KMS-11 (cell line): Measurements from ENCODE around the gene ABHD4.

Experiments used
- H2AFZ ChIP-seq: fragments of 200-600 bp; sonication (generic); 2 replicates; pipeline ENCODE4 v1.6.1; 2016; ENCODE audit warnings: antibody characterized with exemption, mixed run types, low read depth
- H3K27ac ChIP-seq: fragments of 200-600 bp; sonication (generic); 2 replicates; pipeline ENCODE4 v1.6.1; 2016; ENCODE audit warnings: mild to moderate bottlenecking, mixed run types
- H3K27me3 ChIP-seq: fragments of 200-600 bp; sonication (generic); 2 replicates; pipeline ENCODE4 v1.6.1; 2017; ENCODE audit warnings: mild to moderate bottlenecking, low read depth, mixed run types, moderate library complexity; ENCODE audit not compliant: insufficient read depth
- H3K36me3 ChIP-seq: fragments of 200-600 bp; sonication (generic); 2 replicates; pipeline ENCODE4 v1.6.1; 2017; ENCODE audit warnings: mild to moderate bottlenecking, mixed run types; ENCODE audit not compliant: insufficient read depth
- H3K4me1 ChIP-seq: fragments of 200-600 bp; sonication (generic); 2 replicates; pipeline ENCODE4 v1.6.1; 2016; ENCODE audit warnings: mild to moderate bottlenecking, low read depth, mixed run types; ENCODE audit not compliant: poor library complexity, severe bottlenecking
- H3K4me2 ChIP-seq: fragments of 200-600 bp; sonication (generic); 2 replicates; pipeline ENCODE4 v1.7.0; 2016; ENCODE audit warnings: mild to moderate bottlenecking, mixed run types
- H3K4me3 ChIP-seq: fragments of 200-600 bp; sonication (generic); IDR thresholded peaks from 2 replicates; pipeline ENCODE4 v1.6.1; 2017; ENCODE audit warnings: low read depth, low read length, mixed read lengths; ENCODE audit not compliant: insufficient read depth
- H3K79me2 ChIP-seq: fragments of 200-600 bp; sonication (generic); 2 replicates; pipeline ENCODE4 v1.6.1; 2016; ENCODE audit warnings: low read depth, mixed run types; ENCODE audit not compliant: insufficient read depth
- H3K9ac ChIP-seq: fragments of 200-600 bp; sonication (generic); 2 replicates; pipeline ENCODE4 v1.6.1; 2016; ENCODE audit warnings: mild to moderate bottlenecking, mixed run types
- H4K20me1 ChIP-seq: fragments of 200-600 bp; sonication (generic); 2 replicates; pipeline ENCODE4 v1.6.1; 2016; ENCODE audit warnings: mild to moderate bottlenecking, mixed run types; ENCODE audit not compliant: insufficient read depth
- CTCF ChIP-seq: fragments of 200-600 bp; sonication (generic); conservative IDR thresholded peaks from 2 replicates; pipeline ENCODE4 v1.6.1; 2017; ENCODE audit warnings: low read depth, mild to moderate bottlenecking, antibody characterized with exemption, low read length, moderate library complexity, mixed read lengths

ABHD4 gene

DNA sequence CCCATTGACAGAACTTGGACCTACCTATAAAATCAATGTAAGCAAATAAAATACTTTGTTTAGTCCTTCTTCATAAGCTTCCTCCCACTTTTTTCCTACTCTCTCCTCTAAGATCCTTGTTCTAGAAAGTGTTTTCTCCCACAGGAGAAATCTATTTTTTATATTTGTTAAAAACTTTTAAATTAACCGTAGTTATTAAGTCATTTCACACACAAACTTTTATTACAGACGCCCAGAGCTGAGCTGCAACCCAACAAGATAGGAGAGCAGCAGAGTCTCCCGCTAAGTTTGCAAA lies 36.8 kb upstream of the ABHD4 start:
- Histone ChIP-seq H3K27me3 (no peaks in the 10 kb centered on the region), H3K4me1 (peaks cover 90% of the 10 kb centered on the region), H2AFZ (no peak overlapping the region), H3K4me3 (no peak overlapping the region), H3K27ac (peak overlapping the region; percentile 97), H4K20me1 (no peaks in the 10 kb centered on the region), H3K36me3 (no peaks in the 10 kb centered on the region), H3K79me2 (no peaks in the 10 kb centered on the region), H3K4me2 (peak overlapping the region; percentile 99), H3K9ac (no peak overlapping the region)
- TF ChIP-seq CTCF: no peak

DNA sequence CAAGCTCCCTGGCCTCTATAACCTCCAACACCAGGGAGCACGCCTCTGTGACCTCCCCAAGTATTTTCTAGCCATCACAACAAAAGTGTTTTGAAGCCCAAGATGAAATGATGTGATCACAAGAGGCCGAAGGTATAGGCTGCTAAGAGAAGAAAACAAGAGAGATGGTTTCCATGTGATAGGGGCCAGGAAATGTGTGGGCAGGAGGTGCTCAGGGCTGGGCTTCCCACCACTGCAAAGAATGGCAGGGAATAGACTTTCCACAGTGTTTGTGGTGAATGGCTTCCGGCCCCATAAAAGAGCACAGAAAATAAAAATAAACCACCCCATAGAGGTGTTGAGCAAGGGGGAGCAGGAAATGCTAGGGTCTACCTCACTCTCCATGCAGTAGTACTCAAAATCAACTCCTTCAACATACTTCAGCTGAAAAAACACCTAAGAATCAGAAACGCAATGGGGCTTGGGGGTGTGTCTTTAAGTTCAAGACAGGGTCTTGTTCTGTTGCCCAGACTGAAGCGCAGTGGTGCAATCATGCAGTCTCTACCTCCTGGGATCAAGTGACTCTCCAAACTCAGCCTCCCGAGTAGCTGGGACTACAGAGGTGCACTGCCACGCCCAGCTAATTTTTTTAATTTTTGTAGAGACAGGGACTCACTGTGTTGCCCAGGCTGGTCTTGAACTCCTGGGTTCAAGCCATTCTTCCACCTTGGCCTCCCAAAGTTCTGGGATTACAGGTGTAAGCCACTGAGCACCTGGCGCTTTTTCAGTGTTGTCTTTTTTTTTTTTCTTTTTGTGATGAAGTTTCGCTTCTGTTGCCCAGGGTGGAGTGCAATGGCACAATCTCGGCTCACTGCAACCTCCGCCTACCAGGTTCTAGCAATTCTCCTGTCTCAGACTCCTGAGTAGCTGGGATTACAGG lies 36.2 kb upstream of the ABHD4 start:
- no peaks in the 10 kb centered on the region for H3K36me3 ChIP-seq
- H2AFZ ChIP-seq: no peak overlapping the region
- peaks cover 96% of the 10 kb centered on the region for H3K4me1 ChIP-seq
- no peaks in the 10 kb centered on the region for H3K27me3 ChIP-seq
- peak overlapping the region; percentile 97 for H3K27ac ChIP-seq
- peak overlapping the region; percentile 56; the same call in 1 of the 2 replicates for H3K9ac ChIP-seq
- H3K4me2 ChIP-seq: peak overlapping the region; percentile 99
- no peak for TF ChIP-seq CTCF
- no peaks in the 10 kb centered on the region for H4K20me1 ChIP-seq
- no peak overlapping the region for H3K4me3 ChIP-seq
- H3K79me2 ChIP-seq: no peaks in the 10 kb centered on the region

DNA sequence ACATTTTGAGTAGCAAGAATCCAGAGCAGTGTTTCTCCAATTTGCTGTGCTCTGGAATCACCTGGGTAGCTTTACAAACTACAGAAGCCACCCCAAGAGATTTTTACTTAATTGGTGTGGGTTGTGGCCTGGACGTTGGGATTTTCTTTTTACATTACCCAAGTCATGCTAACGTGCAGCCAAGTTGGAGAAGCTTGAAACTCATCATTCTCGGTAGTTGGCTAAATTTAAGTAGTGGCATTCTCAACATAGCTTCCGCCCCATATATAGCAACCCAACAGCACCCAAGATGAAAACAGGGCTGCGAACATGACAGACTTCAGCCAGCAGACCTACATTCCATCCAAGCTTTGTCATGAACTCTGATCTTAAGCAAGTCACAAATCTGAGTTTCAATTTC lies 34.1 kb upstream of the ABHD4 start:
- Histone ChIP-seq H3K79me2 (peaks cover 10% of the 10 kb centered on the region; the same call in 1 of the 2 replicates), H3K27me3 (no peaks in the 10 kb centered on the region), H3K4me2 (peak overlapping the region; percentile 99), H3K4me3 (no peak overlapping the region), H3K4me1 (peaks cover 99% of the 10 kb centered on the region), H2AFZ (no peak overlapping the region), H3K27ac (peak overlapping the region; percentile 97), H3K36me3 (no peaks in the 10 kb centered on the region), H4K20me1 (no peaks in the 10 kb centered on the region), H3K9ac (peak overlapping the region; percentile 56)
- TF ChIP-seq CTCF: no peak

DNA sequence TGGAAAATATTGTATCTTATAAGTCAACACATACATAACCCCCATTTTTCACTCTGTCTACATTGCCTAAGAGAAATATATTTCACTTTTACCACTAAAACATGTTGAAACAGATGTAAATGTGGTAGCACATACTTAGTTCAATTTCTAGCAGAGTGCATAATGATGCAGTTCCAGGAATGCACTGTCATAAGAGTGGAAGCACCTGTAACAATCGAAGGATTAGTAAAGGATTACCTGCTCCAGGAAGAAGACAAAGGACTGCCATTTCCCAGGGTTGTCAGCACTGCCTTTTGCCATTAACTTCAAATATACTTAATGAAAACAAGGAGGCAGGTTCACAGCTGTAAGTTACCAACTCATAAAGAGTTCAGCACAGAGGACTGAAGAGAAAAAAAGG lies 33.6 kb upstream of the ABHD4 start:
- no peak for TF ChIP-seq CTCF
- no peak overlapping the region for H2AFZ ChIP-seq
- H3K27ac ChIP-seq: peak overlapping the region; percentile 97
- H4K20me1 ChIP-seq: no peaks in the 10 kb centered on the region
- peak overlapping the region; percentile 99 for H3K4me2 ChIP-seq
- H3K4me3 ChIP-seq: no peak overlapping the region
- H3K36me3 ChIP-seq: no peaks in the 10 kb centered on the region
- peaks cover 15% of the 10 kb centered on the region; the same call in 1 of the 2 replicates for H3K79me2 ChIP-seq
- peaks cover 99% of the 10 kb centered on the region for H3K4me1 ChIP-seq
- H3K27me3 ChIP-seq: no peaks in the 10 kb centered on the region
- peak overlapping the region; percentile 56 for H3K9ac ChIP-seq
